Neuronal stem cell (in vitro differentiated cells): ENCODE results near the gene AFM.

Experiments used
- DNase-seq: peaks from one replicate; pipeline ENCODE4 v3.0.0-alpha.2; 2013; ENCODE audit warnings: low spot score
- H2AFZ ChIP-seq: one replicate; pipeline ENCODE4 v1.6.1; 2013; ENCODE audit warnings: mild to moderate bottlenecking, low read length, inconsistent platforms
- H2AK5ac ChIP-seq: 2 replicates; pipeline ENCODE4 v1.6.1; 2013; ENCODE audit warnings: low read depth, mild to moderate bottlenecking, inconsistent platforms, low read length, moderate library complexity, mixed read lengths
- H2BK120ac ChIP-seq: 2 replicates; pipeline ENCODE4 v1.6.1; 2013; ENCODE audit warnings: low read depth, mild to moderate bottlenecking, inconsistent platforms, low read length, moderate library complexity, mixed read lengths
- H2BK12ac ChIP-seq: one replicate; pipeline ENCODE4 v1.6.1; 2013; ENCODE audit warnings: low read length, inconsistent platforms
- H2BK15ac ChIP-seq: 2 replicates; pipeline ENCODE4 v1.6.1; 2013; ENCODE audit warnings: mild to moderate bottlenecking, low read length, inconsistent platforms, mixed read lengths
- H2BK5ac ChIP-seq: one replicate; pipeline ENCODE4 v1.6.1; 2013; ENCODE audit warnings: inconsistent platforms, mild to moderate bottlenecking, low read length, moderate library complexity
- H3K14ac ChIP-seq: one replicate; pipeline ENCODE4 v1.6.1; 2013; ENCODE audit warnings: low read length, inconsistent platforms
- H3K18ac ChIP-seq: 2 replicates; pipeline ENCODE4 v1.6.1; 2013; ENCODE audit warnings: low read length, inconsistent platforms
- H3K23ac ChIP-seq: 2 replicates; pipeline ENCODE4 v1.6.1; 2013; ENCODE audit warnings: low read depth, mild to moderate bottlenecking, mixed read lengths, low read length, inconsistent platforms; ENCODE audit not compliant: poor library complexity
- H3K27ac ChIP-seq: replicated peaks from 3 replicates; pipeline ENCODE4 v1.5.1; 2013; ENCODE audit warnings: low read length, inconsistent platforms
- H3K27me3 ChIP-seq, 3 experiments: 2 replicates each; pipeline ENCODE4 v1.6.1; 2013; ENCODE audit warnings: low read length in 3 of 3, mild to moderate bottlenecking in 2 of 3, inconsistent platforms in 1 of 3, low read depth in 1 of 3, mixed read lengths in 1 of 3, moderate library complexity in 1 of 3; ENCODE audit not compliant: control insufficient read depth in 3 of 3, insufficient read depth in 3 of 3
- H3K36me3 ChIP-seq, 2 donors: replicated peaks in 1 of 2; 2 replicates each; pipeline ENCODE4 v1.6.1; 2013; ENCODE audit warnings: low read length in 2 of 2; ENCODE audit not compliant: control insufficient read depth in 2 of 2, insufficient read depth in 2 of 2
- H3K4ac ChIP-seq: 2 replicates; pipeline ENCODE4 v1.6.1; 2013; ENCODE audit warnings: inconsistent platforms, mild to moderate bottlenecking, low read length, moderate library complexity
- H3K4me1 ChIP-seq, 2 donors: 1 replicate in 1 of 2; 2 replicates in 1 of 2; pipeline ENCODE4 v1.6.1; 2013; ENCODE audit warnings: low read length in 2 of 2, low read depth in 1 of 2; ENCODE audit not compliant: control insufficient read depth in 2 of 2, insufficient read depth in 1 of 2
- H3K4me2 ChIP-seq: one replicate; pipeline ENCODE4 v1.6.1; 2013; ENCODE audit warnings: mild to moderate bottlenecking, low read length, inconsistent platforms; ENCODE audit not compliant: insufficient read depth, poor library complexity, severe bottlenecking
- H3K4me3 ChIP-seq, 2 donors: 2 replicates each; pipeline ENCODE4 v1.5.1; 2013; ENCODE audit warnings: low read length in 2 of 2, mild to moderate bottlenecking in 2 of 2, inconsistent platforms in 1 of 2, moderate library complexity in 1 of 2
- H3K79me1 ChIP-seq: one replicate; pipeline ENCODE4 v1.6.1; 2013; ENCODE audit warnings: low read depth, mild to moderate bottlenecking, inconsistent platforms, low read length, moderate library complexity
- H3K9ac ChIP-seq: one replicate; pipeline ENCODE4 v1.6.1; 2013; ENCODE audit warnings: mild to moderate bottlenecking, low read depth, low read length, inconsistent platforms; ENCODE audit not compliant: poor library complexity
- H3K9me3 ChIP-seq, 2 donors: replicated peaks in 1 of 2; 2 replicates each; pipeline versions ENCODE3 to v1.6.1; 2013; ENCODE audit warnings: low read length in 2 of 2, mild to moderate bottlenecking in 2 of 2, inconsistent platforms in 1 of 2, low read depth in 1 of 2, mixed read lengths in 1 of 2, moderate library complexity in 1 of 2; ENCODE audit not compliant: control insufficient read depth in 2 of 2, insufficient read depth in 1 of 2
- H4K8ac ChIP-seq: one replicate; pipeline ENCODE4 v1.6.1; 2013; ENCODE audit warnings: low read depth, mild to moderate bottlenecking, inconsistent platforms, low read length, moderate library complexity
- H4K91ac ChIP-seq: one replicate; pipeline ENCODE4 v1.6.1; 2013; ENCODE audit warnings: low read length, low read depth, mild to moderate bottlenecking, inconsistent platforms; ENCODE audit not compliant: poor library complexity
- WGBS, 2 donors: extraction: QIAGEN DNeasy Blood & Tissue Kit; methylation state at CpG; one replicate each; pipeline ENCODE4 v1.1.7; 2013; ENCODE audit warnings: missing lambda C conversion rate in 2 of 2, mixed read lengths in 1 of 2; ENCODE audit not compliant: insufficient read length in 2 of 2, insufficient replicate concordance in 1 of 2; ENCODE audit errors: extremely low coverage in 2 of 2; 5-methylcytosine and 5-hydroxymethylcytosine counted together

Gene AFM

DNA sequence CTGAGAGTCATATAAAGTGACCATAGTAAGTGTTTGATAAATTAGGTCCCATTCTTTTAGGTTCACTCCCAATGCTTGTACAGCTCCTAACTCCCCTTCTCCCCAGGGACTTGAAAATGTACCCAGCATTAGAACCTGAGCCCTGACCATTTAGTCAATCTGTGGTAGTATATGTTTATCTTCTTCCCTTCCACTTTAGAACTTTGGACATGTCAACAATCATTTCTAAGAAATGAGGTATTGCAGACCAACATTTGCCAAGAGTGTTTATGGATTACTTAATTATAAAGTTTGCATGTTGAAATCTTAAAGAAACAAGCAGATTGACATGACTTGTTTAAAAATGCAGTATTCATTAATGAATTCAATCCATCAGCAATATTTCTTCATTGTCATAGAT lies 26.0 kb downstream of the AFM start:
- no peak overlapping the region for H3K4me2 ChIP-seq
- H3K27ac ChIP-seq: no peak overlapping the region
- H2BK5ac ChIP-seq: no peak overlapping the region
- H3K9ac ChIP-seq: no peak overlapping the region
- DNase-seq: no peak
- H2BK120ac ChIP-seq: no peak overlapping the region
- H2AK5ac ChIP-seq: no peak overlapping the region
- no peak overlapping the region for H3K4ac ChIP-seq
- no peaks in the 10 kb centered on the region for H3K79me1 ChIP-seq
- H2BK15ac ChIP-seq: no peak overlapping the region
- H4K8ac ChIP-seq: no peak overlapping the region
- no peaks in the 10 kb centered on the region for H3K9me3 ChIP-seq
- no peaks in the 10 kb centered on the region for H3K4me1 ChIP-seq
- H4K91ac ChIP-seq: no peak overlapping the region
- H2AFZ ChIP-seq: no peak overlapping the region
- H3K23ac ChIP-seq: no peak overlapping the region
- no peak overlapping the region for H3K14ac ChIP-seq
- H3K27me3 ChIP-seq: no peaks in the 10 kb centered on the region
- H3K18ac ChIP-seq: no peak overlapping the region
- no peak overlapping the region for H3K4me3 ChIP-seq
- no peaks in the 10 kb centered on the region for H3K36me3 ChIP-seq
- no peak overlapping the region for H2BK12ac ChIP-seq

DNA sequence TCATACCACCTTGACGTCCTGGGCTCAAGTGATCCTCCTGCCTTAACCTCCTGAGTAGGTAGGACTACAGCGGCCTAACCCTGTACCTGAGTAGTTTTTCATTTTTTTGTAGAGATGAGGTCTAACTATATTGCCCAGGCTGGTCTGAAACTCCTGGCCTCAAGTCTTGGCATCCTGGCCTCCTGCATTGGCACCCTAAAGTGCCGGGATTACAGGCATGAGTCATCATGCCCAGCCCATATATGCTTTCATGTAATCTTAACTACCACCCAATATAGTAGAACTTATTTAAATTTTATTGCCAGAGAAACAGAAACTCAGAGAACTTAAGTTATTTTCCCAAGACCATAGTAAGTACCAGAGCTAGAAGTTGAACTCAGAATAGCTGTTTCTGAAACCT lies 27.1 kb downstream of the AFM start:
- no peak overlapping the region for H3K23ac ChIP-seq
- no peaks in the 10 kb centered on the region for H3K4me1 ChIP-seq
- no CpG with 5 or more reads among the region's 3 CpGs for WGBS, 2 donors
- H3K27ac ChIP-seq: no peak overlapping the region
- no peak overlapping the region for H2AFZ ChIP-seq
- no peak overlapping the region for H3K4me3 ChIP-seq
- no peak overlapping the region for H4K91ac ChIP-seq
- no peak for DNase-seq
- H2BK5ac ChIP-seq: no peak overlapping the region
- H3K9ac ChIP-seq: no peak overlapping the region
- H2BK12ac ChIP-seq: no peak overlapping the region
- no peaks in the 10 kb centered on the region for H3K36me3 ChIP-seq
- no peak overlapping the region for H3K4ac ChIP-seq
- H3K18ac ChIP-seq: no peak overlapping the region
- no peak overlapping the region for H2AK5ac ChIP-seq
- no peak overlapping the region for H3K4me2 ChIP-seq
- no peak overlapping the region for H2BK15ac ChIP-seq
- H3K14ac ChIP-seq: no peak overlapping the region
- no peak overlapping the region for H2BK120ac ChIP-seq
- H3K79me1 ChIP-seq: no peaks in the 10 kb centered on the region
- no peaks in the 10 kb centered on the region for H3K9me3 ChIP-seq
- H3K27me3 ChIP-seq: no peaks in the 10 kb centered on the region
- no peak overlapping the region for H4K8ac ChIP-seq

DNA sequence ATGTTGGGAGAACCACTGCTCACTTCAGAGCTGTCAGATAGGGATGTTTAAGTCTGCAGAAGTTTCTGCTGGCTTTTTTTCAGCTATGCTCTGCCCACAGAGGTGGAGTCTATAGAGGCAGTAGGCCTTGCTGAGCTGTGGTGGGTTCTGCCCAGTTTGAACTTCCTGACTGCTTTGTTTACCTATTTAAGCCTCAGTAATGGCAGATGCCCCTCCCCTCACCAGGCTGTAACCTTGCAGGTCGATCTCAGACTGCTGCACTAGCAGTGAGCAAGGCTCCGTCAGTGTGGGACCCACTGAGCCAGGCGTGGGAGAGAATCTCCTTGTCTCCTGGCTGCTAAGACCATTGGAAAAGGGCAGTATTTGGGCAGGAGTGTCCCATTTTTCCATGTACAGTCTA lies 36.8 kb downstream of the AFM start:
- Histone ChIP-seq H3K4me3 (no peak overlapping the region), H3K27ac (no peak overlapping the region), H3K4ac (no peak overlapping the region), H2BK15ac (no peak overlapping the region), H2AK5ac (no peak overlapping the region), H2BK5ac (no peak overlapping the region), H3K18ac (no peak overlapping the region), H4K91ac (no peak overlapping the region), H3K79me1 (no peaks in the 10 kb centered on the region), H3K36me3 (no peaks in the 10 kb centered on the region), H3K9me3 (no peaks in the 10 kb centered on the region), H3K23ac (no peak overlapping the region), H2AFZ (no peak overlapping the region), H3K4me1 (peaks cover 0 to 5% of the 10 kb centered on the region in 2 donors), H3K14ac (no peak overlapping the region), H3K9ac (no peak overlapping the region), H2BK120ac (no peak overlapping the region), H4K8ac (no peak overlapping the region), H3K27me3 (no peaks in the 10 kb centered on the region), H2BK12ac (no peak overlapping the region), H3K4me2 (no peak overlapping the region)
- DNase-seq: no peak
- WGBS, 2 donors: no CpG with 5 or more reads among the region's 3 CpGs

DNA sequence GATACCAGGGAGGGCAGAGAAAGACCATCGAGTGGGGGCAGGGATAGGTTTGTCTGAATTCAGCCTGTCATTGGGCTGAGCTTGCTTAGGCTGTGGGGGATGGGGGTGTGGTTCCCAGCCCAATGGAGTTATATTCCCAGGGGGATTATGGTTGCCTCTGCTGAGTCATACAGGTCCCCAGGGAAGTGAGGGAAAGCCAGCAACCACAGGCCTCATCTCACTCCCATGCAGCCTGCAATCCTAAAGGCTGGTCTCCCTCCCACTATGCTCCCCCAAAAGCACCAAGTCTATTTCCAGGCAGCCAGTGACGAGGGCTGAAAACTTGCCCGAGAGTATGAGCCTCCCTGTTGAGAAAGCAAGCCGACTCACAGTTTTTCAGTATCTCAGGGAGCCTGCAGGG lies 39.3 kb downstream of the AFM start:
- no CpG with 5 or more reads among the region's 4 CpGs for WGBS, 2 donors
- H3K9me3 ChIP-seq: no peaks in the 10 kb centered on the region
- peak overlapping the region; percentile 55 for H2BK15ac ChIP-seq
- no peak overlapping the region for H2AK5ac ChIP-seq
- H3K23ac ChIP-seq: no peak overlapping the region
- no peaks in the 10 kb centered on the region for H3K36me3 ChIP-seq
- H3K14ac ChIP-seq: no peak overlapping the region
- peak; percentile 14 for DNase-seq
- H3K27me3 ChIP-seq: no peaks in the 10 kb centered on the region
- H4K8ac ChIP-seq: no peak overlapping the region
- H4K91ac ChIP-seq: no peak overlapping the region
- no peak overlapping the region for H3K4me2 ChIP-seq
- H3K4ac ChIP-seq: no peak overlapping the region
- no peak overlapping the region for H3K9ac ChIP-seq
- H2BK120ac ChIP-seq: no peak overlapping the region
- H3K27ac ChIP-seq: peak overlapping the region; percentile 49
- H2AFZ ChIP-seq: no peak overlapping the region
- peak overlapping the region; percentile 7 for H3K18ac ChIP-seq
- H3K4me3 ChIP-seq: no peak overlapping the region
- no peak overlapping the region for H2BK12ac ChIP-seq
- H2BK5ac ChIP-seq: peak overlapping the region; percentile 39
- peaks cover 0 to 5% of the 10 kb centered on the region in 2 donors for H3K4me1 ChIP-seq
- H3K79me1 ChIP-seq: no peaks in the 10 kb centered on the region
